SH-SY5Y (cell line): Measurements from ENCODE around the gene SORCS3.

ENCODE experiments used
- GATA2 ChIP-seq: IDR thresholded peaks from 2 replicates; pipeline ENCODE4 v1.6.1; 2011; ENCODE audit warnings: mild to moderate bottlenecking, low read depth, low read length
- GATA3 ChIP-seq: IDR thresholded peaks from 2 replicates; pipeline ENCODE4 v1.6.1; 2011; ENCODE audit warnings: low read depth, mild to moderate bottlenecking, low read length, moderate library complexity

- peak; percentile 99 for TF ChIP-seq GATA2
- peak; percentile 94 for TF ChIP-seq GATA3
Measured at GRCh38 chr10:104735036-104735756, 94.1 kb downstream of the SORCS3 start.
